Adrenal gland (tissue), 5 donors: ENCODE data around the gene AOPEP.

Experiments
- POLR2A ChIP-seq, 2 donors: fragments of 450-650 bp; IDR thresholded peaks; one replicate each; pipeline ENCODE4 v1.6.1; 2017; ENCODE audit warnings: antibody characterized with exemption in 2 of 2, mild to moderate bottlenecking in 2 of 2, moderate library complexity in 1 of 2
- TF ChIP-seq, protein P1 (sequence below), 6 experiments: fragments of 450-650 bp in 4 of 6; fragments of 200-600 bp in 2 of 6; sonication (generic) in 1 of 6; IDR thresholded peaks; 1 replicate in 5 of 6; 2 replicates in 1 of 6; pipeline versions ENCODE4 v1.5.1 to v1.8.0; 2016 to 2021; ENCODE audit warnings: antibody characterized with exemption in 6 of 6, mild to moderate bottlenecking in 2 of 6, moderate library complexity in 1 of 6
- donor health status: DM: no; HTN: no; CAD: no.

DNA sequence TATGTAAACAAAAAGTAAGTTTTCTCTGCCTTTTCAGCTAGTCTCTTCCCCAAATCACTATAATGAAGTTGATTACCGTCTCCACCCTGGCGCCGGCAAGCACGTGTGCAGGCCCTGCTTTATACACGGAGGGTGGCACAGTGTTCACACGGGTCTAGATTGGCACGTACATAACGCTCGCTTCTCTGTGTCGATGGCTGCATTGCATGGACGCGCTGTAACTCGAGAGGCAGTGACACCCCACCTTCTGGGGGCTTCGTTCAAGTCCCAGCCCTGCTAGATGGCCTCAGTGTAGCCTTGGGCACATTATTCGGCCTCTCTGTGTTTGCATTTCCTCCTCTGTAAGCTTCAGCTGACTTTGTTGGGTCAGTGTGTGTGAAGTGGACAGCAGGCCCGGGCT is 367.1 kb downstream of the AOPEP start:
- TF ChIP-seq, protein P1, sequence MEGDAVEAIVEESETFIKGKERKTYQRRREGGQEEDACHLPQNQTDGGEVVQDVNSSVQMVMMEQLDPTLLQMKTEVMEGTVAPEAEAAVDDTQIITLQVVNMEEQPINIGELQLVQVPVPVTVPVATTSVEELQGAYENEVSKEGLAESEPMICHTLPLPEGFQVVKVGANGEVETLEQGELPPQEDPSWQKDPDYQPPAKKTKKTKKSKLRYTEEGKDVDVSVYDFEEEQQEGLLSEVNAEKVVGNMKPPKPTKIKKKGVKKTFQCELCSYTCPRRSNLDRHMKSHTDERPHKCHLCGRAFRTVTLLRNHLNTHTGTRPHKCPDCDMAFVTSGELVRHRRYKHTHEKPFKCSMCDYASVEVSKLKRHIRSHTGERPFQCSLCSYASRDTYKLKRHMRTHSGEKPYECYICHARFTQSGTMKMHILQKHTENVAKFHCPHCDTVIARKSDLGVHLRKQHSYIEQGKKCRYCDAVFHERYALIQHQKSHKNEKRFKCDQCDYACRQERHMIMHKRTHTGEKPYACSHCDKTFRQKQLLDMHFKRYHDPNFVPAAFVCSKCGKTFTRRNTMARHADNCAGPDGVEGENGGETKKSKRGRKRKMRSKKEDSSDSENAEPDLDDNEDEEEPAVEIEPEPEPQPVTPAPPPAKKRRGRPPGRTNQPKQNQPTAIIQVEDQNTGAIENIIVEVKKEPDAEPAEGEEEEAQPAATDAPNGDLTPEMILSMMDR (IDR thresholded peaks at IDR 0.05): no peak
- no peak for TF ChIP-seq POLR2A (IDR thresholded peaks at IDR 0.05)
